Gastroesophageal sphincter (tissue), 3 donors: ENCODE data around the gene SUCLG2.

Source experiments
- EP300 ChIP-seq: sonication (generic); formaldehyde crosslinking; IDR thresholded peaks from one replicate; pipeline ENCODE4 v1.6.1; 2017; ENCODE audit warnings: antibody characterized with exemption, mild to moderate bottlenecking
- POLR2A ChIP-seq, 2 donors: fragments of 450-650 bp; IDR thresholded peaks; one replicate each; pipeline ENCODE4 v1.6.1; 2017; ENCODE audit warnings: antibody characterized with exemption in 2 of 2, mild to moderate bottlenecking in 2 of 2, moderate library complexity in 1 of 2
- POLR2AphosphoS5 ChIP-seq: sonication (generic); formaldehyde crosslinking; IDR thresholded peaks from one replicate; pipeline ENCODE4 v1.6.1; 2017; ENCODE audit warnings: antibody characterized with exemption
- TF ChIP-seq, protein P1 (sequence below), 4 experiments: fragments of 200-600 bp in 2 of 4; fragments of 450-650 bp in 2 of 4; sonication (generic) in 1 of 4; IDR thresholded peaks; one replicate each; pipeline ENCODE4 v1.5.1; 2017 to 2019; ENCODE audit warnings: antibody characterized with exemption in 4 of 4, mild to moderate bottlenecking in 2 of 4, moderate library complexity in 2 of 4

DNA sequence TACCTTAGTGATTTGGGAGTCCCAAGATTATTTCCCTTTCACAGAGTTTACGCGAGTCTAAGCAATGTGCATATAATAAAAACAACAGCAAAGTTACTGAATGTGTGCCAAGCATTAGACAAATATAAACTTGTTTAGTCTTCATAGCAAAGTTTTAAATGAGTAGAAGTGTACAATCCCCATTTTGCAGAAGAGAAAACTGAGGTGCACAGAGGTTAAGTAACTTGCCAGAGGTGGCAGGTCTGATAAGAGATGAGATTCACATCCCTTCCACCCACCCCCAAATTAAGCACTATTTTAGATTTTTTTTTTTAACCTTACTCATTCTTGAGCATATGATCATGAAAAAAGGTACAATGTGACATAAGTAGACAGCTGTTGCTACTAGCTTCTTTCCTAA is 2.2 kb upstream of the SUCLG2 start:
- TF ChIP-seq POLR2AphosphoS5 (no peak), EP300 (no peak), POLR2A (IDR thresholded peaks at IDR 0.05) (no peak)
- TF ChIP-seq, protein P1, sequence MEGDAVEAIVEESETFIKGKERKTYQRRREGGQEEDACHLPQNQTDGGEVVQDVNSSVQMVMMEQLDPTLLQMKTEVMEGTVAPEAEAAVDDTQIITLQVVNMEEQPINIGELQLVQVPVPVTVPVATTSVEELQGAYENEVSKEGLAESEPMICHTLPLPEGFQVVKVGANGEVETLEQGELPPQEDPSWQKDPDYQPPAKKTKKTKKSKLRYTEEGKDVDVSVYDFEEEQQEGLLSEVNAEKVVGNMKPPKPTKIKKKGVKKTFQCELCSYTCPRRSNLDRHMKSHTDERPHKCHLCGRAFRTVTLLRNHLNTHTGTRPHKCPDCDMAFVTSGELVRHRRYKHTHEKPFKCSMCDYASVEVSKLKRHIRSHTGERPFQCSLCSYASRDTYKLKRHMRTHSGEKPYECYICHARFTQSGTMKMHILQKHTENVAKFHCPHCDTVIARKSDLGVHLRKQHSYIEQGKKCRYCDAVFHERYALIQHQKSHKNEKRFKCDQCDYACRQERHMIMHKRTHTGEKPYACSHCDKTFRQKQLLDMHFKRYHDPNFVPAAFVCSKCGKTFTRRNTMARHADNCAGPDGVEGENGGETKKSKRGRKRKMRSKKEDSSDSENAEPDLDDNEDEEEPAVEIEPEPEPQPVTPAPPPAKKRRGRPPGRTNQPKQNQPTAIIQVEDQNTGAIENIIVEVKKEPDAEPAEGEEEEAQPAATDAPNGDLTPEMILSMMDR (IDR thresholded peaks at IDR 0.05), result no peak
